ENCODE results near the gene OSM. TPM values are rescaled to one million over a fixed set of nuclear protein-coding genes. Genes with fewer than 3 reads are reported as not detected.

Gene OSM
- total and polyA plus RNA-seq, 4 donors, result 0.09 to 0.84 (median 0.25) TPM; not detected in 1

DNA sequence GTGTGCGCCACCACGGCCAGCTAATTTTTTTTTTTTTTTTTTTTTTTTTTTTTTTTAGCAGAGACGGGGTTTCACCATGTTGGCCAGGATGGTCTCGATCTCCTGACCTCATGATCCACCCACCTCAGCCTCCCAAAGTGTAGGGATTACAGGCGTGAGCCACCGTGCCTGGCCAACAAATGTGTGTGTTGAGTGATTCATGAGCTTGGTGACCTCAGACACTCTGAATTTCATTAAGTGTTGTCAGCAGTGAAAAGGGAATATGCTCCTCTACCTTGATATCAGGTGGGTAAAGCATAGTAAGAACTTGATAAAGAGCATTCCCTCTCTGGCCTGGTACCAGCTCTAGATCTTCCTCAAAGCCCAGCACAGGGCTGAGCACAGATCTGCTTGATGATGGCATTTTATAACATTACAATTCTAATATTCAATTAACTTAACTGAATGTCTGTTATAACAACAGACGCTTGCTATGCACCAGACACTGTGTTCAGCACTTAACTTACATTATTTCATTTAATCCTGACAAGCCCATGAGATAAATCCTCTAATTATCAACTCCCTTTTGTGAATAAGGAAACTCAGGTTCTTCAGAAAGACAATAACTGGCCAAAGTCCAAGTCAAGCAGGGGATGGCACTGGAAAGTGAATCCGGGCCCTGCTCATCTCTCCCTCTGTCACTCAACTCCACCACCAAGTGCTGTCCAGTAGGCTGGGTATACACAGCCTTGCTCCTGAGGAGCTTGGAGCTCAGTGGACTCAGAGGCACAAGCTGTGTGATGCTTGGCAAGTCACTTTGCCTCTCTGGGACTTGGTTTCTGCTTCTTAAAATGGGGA, 47.1 kb upstream of the OSM start:
- no peak overlapping the region for H3K9ac ChIP-seq (ENCODE audit: low read depth in 1 of 2, low read length in 2 of 2)
- 89% methylated on average over 8 of the region's 8 CpGs for WGBS
- TF ChIP-seq HNF4A (conservative IDR thresholded peaks at IDR 0.05) (no peak), TAF1 (conservative IDR thresholded peaks at IDR 0.05) (no peak), RXRA (IDR thresholded peaks at IDR 0.05) (no peak), NR2F2 (IDR thresholded peaks at IDR 0.05) (no peak)
- H3K4me3 ChIP-seq (ENCODE audit: low read depth in 1 of 3, low read length in 3 of 3), result no peak overlapping the region
- peaks cover 0 to 2% (median 0%) of the 10 kb centered on the region in 4 donors for H3K36me3 ChIP-seq (ENCODE audit: control insufficient read depth in 4 of 4, insufficient read depth in 3 of 4, low read depth in 1 of 4, low read length in 3 of 4)
- H3K4me1 ChIP-seq (ENCODE audit: control insufficient read depth in 4 of 4, insufficient read depth in 4 of 4, low read length in 3 of 4), result peaks cover 29 to 70% (median 43%) of the 10 kb centered on the region in 4 donors
- no peaks in the 10 kb centered on the region for H3K27me3 ChIP-seq (ENCODE audit: control insufficient read depth in 4 of 4, insufficient read depth in 4 of 4, low read length in 3 of 4)
- DNase-seq (ENCODE audit: low spot score), result no peak
- H3K27ac ChIP-seq (ENCODE audit: low read depth in 1 of 2, low read length in 2 of 2), result no peak overlapping the region
- no peaks in the 10 kb centered on the region for H3K9me3 ChIP-seq (ENCODE audit: control insufficient read depth in 4 of 4, low read length in 3 of 4)

DNA sequence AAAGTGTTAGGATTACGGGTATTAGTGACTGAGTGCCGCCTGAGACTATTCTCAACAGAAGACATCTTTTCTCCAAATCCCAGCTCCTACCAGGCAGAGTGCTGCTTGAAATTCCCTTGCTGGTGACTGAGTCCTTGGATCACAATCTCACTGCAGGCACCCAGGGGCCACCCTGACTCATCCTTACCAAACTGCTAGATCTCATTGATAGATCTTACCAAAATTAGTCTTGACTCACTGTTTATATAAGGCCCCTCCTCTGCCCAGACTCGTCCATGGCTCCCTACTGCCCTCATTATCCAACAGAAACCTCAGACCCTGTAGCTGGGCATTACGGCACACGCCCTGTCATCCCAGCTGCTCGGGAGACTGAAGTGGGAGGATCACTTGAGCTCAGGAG, 45.4 kb upstream of the OSM start:
- peaks cover 24 to 55% (median 29%) of the 10 kb centered on the region in 4 donors for H3K4me1 ChIP-seq (ENCODE audit: control insufficient read depth in 4 of 4, insufficient read depth in 4 of 4, low read length in 3 of 4)
- peaks cover 0 to 2% (median 0%) of the 10 kb centered on the region in 4 donors for H3K36me3 ChIP-seq (ENCODE audit: control insufficient read depth in 4 of 4, insufficient read depth in 3 of 4, low read depth in 1 of 4, low read length in 3 of 4)
- peak overlapping the region; percentile 58 to 71 for H3K27ac ChIP-seq (ENCODE audit: low read depth in 1 of 2, low read length in 2 of 2)
- no peak overlapping the region for H3K9ac ChIP-seq (ENCODE audit: low read depth in 1 of 2, low read length in 2 of 2)
- WGBS, result 88% methylated on average over 6 of the region's 6 CpGs
- TF ChIP-seq REST (IDR thresholded peaks at IDR 0.05) (no peak), SP1 (IDR thresholded peaks at IDR 0.05) (no peak)
- no peaks in the 10 kb centered on the region for H3K27me3 ChIP-seq (ENCODE audit: control insufficient read depth in 4 of 4, insufficient read depth in 4 of 4, low read length in 3 of 4)
- no peak overlapping the region for H3K4me3 ChIP-seq (ENCODE audit: low read depth in 1 of 3, low read length in 3 of 3)
- H3K9me3 ChIP-seq (ENCODE audit: control insufficient read depth in 4 of 4, low read length in 3 of 4), result no peaks in the 10 kb centered on the region
- no peak for DNase-seq (ENCODE audit: low spot score)

DNA sequence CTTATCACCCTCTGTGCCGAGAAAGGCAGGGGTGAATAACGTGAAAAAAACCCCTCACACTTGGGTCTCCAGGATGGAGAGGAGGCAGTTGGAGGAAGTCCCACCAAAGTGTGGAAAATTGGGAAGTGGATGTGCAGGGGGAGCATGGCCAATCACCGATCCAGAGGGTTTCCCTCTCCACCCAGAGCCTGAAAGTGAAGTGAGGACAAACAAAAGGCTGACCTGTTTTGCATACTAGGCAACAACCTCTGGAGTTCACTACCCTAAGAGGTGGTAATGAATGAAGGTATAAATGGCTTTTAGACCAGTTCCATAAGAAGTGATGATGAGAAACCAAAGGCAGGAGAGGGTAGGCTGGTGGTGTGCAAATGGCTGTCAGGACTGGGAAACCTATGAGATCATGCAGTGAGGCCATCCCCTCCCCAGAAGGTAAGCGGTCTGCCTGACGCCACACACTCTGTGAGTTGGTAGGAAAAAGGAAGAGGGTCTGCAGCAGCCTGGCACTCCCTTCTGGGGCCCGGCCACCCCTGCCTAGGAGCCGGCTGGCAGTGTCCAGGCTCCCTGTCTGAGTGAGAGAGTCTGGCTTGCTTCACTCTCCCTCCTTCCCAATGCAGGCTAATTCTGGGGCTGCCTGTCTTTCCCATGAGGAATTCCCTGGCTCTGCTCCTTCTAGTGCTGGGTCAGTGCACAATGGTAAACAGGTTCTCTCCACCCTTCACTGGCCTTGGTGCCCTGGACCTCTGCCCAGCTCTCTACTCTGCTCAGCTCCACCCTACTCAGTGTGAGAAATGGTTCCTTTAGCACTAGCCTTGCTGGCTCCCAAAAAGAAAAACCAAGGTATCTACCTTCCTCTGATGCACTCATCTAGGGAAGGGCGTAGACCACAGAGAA, 44.5 kb upstream of the OSM start:
- Histone ChIP-seq H3K36me3 (ENCODE audit: control insufficient read depth in 4 of 4, insufficient read depth in 3 of 4, low read depth in 1 of 4, low read length in 3 of 4) (peaks cover 0 to 2% (median 0%) of the 10 kb centered on the region in 4 donors), H3K27ac (ENCODE audit: low read depth in 1 of 2, low read length in 2 of 2) (peak overlapping the region; percentile 58 to 71), H3K9me3 (ENCODE audit: control insufficient read depth in 4 of 4, low read length in 3 of 4) (no peaks in the 10 kb centered on the region), H3K4me1 (ENCODE audit: control insufficient read depth in 4 of 4, insufficient read depth in 4 of 4, low read length in 3 of 4) (peaks cover 24 to 52% (median 31%) of the 10 kb centered on the region in 4 donors), H3K4me3 (ENCODE audit: low read depth in 1 of 3, low read length in 3 of 3) (no peak overlapping the region), H3K9ac (ENCODE audit: low read depth in 1 of 2, low read length in 2 of 2) (peak overlapping the region in 1 of 2 donors; percentile 15), H3K27me3 (ENCODE audit: control insufficient read depth in 4 of 4, insufficient read depth in 4 of 4, low read length in 3 of 4) (no peaks in the 10 kb centered on the region)
- no peak for DNase-seq (ENCODE audit: low spot score)
- 69% methylated on average over 8 of the region's 8 CpGs for WGBS
- TF ChIP-seq, protein P1, sequence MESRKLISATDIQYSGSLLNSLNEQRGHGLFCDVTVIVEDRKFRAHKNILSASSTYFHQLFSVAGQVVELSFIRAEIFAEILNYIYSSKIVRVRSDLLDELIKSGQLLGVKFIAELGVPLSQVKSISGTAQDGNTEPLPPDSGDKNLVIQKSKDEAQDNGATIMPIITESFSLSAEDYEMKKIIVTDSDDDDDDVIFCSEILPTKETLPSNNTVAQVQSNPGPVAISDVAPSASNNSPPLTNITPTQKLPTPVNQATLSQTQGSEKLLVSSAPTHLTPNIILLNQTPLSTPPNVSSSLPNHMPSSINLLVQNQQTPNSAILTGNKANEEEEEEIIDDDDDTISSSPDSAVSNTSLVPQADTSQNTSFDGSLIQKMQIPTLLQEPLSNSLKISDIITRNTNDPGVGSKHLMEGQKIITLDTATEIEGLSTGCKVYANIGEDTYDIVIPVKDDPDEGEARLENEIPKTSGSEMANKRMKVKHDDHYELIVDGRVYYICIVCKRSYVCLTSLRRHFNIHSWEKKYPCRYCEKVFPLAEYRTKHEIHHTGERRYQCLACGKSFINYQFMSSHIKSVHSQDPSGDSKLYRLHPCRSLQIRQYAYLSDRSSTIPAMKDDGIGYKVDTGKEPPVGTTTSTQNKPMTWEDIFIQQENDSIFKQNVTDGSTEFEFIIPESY (IDR thresholded peaks at IDR 0.05), result no peak
- TF ChIP-seq EGR1 (IDR thresholded peaks at IDR 0.05; ENCODE audit: low read depth in 2 of 2) (no peak), TAF1 (conservative IDR thresholded peaks at IDR 0.05) (no peak), NR2F2 (IDR thresholded peaks at IDR 0.05) (no peak), HNF4A (conservative IDR thresholded peaks at IDR 0.05) (peak; percentile 41 to 58), JUND (IDR thresholded peaks at IDR 0.05) (peak in 1 of 2 donors; percentile 27), CTCF (IDR thresholded peaks at IDR 0.05; ENCODE audit: low read depth, low read length, missing input control) (no peak), YY1 (IDR thresholded peaks at IDR 0.05) (peak; percentile 69), RXRA (IDR thresholded peaks at IDR 0.05) (peak; percentile 53 to 67), FOXA2 (IDR thresholded peaks at IDR 0.05) (peak; percentile 47), HNF4G (IDR thresholded peaks at IDR 0.05) (no peak), FOXA1 (IDR thresholded peaks at IDR 0.05) (no peak), SP1 (IDR thresholded peaks at IDR 0.05) (peak; percentile 30)
- TF ChIP-seq, protein P2, sequence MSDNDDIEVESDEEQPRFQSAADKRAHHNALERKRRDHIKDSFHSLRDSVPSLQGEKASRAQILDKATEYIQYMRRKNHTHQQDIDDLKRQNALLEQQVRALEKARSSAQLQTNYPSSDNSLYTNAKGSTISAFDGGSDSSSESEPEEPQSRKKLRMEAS (IDR thresholded peaks at IDR 0.05), result no peak

Measured in liver (tissue), 9 donors.